ENCODE data around the gene TIRAP.
"Not testable (repeated sequence)": the region's sequence is repeated elsewhere in the genome, so short reads cannot be mapped to it uniquely, and the experiment has no call there.

TIRAP gene

GRCh38 chr11:126282736-126283591 is at the start of gene TIRAP:
Gene TIRAP (plus strand): TSS chr11:126283093. CDS start chr11:126290895, 7,802 bp downstream.
- peak; percentile 83 for DNase-seq

GRCh38 chr11:126233391-126233790 is 49.5 kb upstream of the TIRAP start:
- no peak for DNase-seq

DNA sequence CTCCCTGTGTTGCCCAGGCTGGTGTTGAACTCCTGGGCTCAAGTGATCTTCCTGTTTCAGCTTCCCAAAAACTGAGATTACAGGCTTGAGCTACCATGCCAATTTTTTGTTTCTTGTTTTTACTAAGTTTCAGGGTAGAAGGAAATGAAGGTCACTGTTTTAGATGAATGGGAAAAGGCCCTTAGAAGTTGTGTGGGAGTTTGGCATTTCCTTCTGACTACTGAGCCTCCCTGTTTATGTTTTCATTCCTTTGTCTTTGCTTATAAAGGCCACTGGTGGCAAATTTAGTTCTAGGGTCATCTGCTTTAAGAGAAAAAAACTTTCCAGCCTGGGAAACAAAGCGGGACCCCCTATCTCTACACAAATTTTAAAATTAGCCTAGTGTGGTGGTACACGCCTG is 36.3 kb upstream of the TIRAP start:
- DNase-seq, result no peak

DNA sequence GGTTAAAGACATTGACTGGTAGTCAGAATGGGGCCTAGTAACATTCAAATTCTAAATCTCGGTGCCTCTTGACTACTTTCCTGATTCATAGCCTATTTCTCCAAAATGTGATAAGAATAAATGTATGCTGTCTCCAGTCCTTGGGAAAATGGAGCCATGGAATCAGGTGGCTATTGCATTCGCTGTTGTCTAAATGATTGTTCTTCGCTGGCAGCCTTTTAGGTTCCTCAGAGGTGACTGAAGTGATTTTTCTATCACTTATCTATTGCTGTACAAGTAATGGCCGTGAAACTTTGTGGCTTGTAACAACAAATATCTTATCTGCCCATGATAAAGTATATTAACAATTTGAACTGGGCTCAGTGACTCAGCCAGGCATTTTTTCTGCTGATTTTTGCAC is 29.6 kb upstream of the TIRAP start:
- DNase-seq, result no peak

- DNase-seq, result no peak
Measured at GRCh38 chr11:126254819-126255218, 28.1 kb upstream of the TIRAP start.

- DNase-seq, result not testable (repeated sequence)
Measured at GRCh38 chr11:126255507-126255906, 27.4 kb upstream of the TIRAP start.

DNA sequence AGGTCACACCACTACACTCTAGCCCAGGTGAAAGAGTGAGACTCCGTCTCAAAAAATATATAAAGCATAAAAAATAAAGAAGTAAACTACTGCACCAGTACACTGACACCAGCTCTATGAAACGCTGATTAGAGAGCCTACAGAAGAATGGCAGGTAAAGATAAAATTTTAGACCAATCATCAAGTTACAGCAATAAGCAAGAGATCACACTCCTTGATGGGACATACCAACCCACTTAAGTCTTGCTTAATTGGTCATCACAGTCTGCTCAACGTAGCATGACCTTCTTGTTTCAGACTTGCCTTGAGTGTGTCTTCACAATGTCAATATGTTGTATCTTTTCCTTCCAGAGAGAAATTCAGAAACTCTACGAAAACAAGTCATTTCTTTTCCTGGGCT is 26.7 kb upstream of the TIRAP start:
- no peak for DNase-seq

DNA sequence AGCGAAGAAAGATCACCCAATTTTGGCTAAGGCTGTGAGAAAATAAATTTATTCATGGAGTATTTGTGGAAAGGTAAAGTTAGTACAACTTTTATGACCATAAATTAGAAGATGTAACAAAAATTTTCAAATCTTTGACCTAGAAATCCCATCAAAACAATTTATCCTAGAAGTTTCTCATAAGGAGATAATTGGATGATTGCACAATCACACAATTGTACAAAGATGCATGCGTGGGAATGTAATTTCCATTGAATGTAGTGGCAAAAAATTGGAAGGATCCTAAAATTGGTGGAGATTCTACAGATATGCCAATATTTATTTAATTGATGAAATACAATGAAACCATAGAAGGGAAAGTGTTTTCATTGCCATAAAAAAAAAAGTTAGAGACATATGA is 25.7 kb upstream of the TIRAP start:
- DNase-seq, result no peak

GRCh38 chr11:126257764-126258163 is 25.1 kb upstream of the TIRAP start:
- DNase-seq, result no peak

DNA sequence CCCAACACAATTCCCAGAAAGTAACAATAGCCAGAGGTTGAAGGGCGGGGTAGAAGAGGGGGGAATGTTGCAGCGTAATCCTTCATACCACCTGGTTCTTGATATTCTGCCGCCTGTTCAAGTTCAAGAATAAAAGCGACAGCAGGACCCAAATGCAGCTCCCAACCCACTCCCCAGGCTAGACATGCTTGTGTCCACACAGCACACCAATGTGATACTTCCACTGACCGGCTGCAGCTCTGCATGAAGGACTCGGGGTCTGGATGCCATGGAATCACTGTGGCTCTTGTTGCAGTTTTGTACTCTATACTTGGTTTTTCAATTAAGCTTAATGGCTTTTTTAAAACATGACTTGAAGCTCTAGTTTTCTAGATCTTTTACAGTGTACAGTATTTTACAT is 20.7 kb upstream of the TIRAP start:
- no peak for DNase-seq

- no peak for DNase-seq
Measured at GRCh38 chr11:126263489-126263888, 19.4 kb upstream of the TIRAP start.

- no peak for DNase-seq
Measured at GRCh38 chr11:126265811-126266210, 17.1 kb upstream of the TIRAP start.

DNA sequence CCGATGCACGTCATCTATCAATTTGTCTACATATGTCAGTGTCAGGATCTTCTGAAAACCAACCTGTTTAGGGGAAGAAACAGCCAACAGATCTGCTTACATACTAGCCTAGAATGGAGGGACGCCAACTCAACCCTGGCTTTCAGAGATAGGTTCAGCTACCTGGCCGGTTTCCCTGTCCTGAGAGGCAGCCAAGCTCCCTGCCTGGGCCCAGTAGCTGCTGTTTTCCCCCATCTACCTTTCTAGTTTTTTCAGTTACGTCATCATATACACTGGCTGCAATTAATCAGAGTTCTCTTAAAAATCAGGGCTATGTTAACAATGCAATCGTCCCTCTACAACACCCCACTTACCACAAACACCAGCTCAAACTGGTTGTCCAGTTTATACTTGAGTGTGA is 15.2 kb upstream of the TIRAP start:
- no peak for DNase-seq

DNA sequence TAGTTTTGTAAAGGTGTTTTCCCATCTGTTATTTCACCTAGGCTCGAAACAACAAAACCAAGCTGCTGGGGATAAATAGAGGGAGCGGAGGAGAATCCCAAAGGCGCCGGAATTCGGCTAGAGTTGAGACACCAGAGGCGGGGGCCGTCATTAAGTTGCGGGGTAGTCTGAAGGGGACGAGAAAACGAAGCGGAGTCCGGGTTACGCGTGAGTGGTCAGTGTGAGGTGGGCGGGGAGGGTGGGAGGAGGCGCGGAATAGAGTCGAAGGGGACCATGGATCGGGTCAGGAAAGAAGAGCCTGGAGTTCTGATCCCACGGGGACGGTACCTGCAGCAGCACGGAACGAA is 14.6 kb upstream of the TIRAP start:
- DNase-seq, result no peak

DNA sequence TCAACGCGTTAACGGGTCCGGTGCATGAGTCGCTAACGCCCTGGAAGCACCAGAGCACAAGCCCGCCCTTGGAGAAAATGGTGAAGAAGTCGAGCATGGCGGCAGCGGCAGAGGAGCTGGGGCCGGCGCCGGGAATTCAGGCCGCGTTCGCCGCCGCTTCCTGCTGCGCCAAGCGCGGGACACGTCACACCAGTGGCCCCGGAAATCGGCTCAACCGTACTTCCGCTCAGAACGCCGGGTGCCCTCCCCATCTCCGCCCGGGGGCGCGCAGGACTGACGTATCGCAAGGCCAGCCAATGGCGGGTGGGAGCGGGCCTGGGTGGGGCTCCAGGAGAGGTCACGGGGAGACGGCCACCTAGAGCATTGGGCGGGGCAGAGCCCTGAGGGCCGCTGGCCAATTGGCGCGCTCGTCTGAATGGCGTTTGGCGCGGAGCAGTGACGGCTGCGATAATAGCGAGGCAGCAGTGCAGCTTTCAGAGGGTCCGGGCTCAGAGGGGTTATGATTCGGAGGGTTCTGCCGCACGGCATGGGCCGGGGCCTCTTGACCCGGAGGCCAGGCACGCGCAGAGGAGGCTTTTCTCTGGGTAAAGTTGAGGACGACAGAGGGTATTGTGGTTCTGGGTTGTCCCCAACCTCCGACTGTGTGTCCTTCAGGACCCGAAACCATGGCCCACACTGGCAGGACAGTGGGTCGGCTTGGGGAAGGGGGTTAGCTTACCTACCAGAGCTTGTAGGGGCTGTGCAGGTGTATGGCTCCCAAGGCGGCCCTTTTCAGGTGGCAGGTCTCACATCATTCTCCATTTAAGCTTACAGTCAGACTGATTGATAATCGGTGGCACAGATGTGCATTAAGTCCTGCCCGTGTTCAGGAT is 13.9 kb upstream of the TIRAP start, which contains the start of the genes FOXRED1 and SRPRA:
Gene FOXRED1 (plus strand): TSS at position 447 of the 872 bp plus-strand sequence. CDS start 53 bp downstream, at position 500.
Gene SRPRA (minus strand): TSS at position 188 of the 872 bp plus-strand sequence. CDS start 91 bp downstream, at position 97.
- DNase-seq, result peak; percentile 100

- no peak for DNase-seq
Measured at GRCh38 chr11:126277322-126277721, 5.6 kb upstream of the TIRAP start.

DNA sequence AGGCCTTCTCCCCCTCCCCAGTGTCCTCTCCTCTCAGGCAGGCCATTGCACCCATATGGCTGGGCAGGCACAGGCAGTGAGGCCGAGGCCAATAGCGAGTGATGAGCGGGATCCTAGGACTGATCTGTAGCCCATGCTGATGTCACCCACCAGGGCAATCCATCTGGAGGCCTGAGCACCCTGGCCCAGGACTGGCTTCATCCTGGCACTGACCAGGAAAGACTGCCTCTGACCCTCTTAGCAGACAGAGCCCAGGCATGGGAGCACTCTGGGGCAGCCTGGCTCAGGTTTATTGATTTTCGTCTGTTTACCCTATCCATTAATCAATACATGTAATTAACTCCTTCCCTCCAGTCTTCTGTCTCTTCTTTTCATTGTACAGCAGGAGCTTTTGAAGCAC is 5.1 kb upstream of the TIRAP start:
- peak; percentile 20 for DNase-seq

DNA sequence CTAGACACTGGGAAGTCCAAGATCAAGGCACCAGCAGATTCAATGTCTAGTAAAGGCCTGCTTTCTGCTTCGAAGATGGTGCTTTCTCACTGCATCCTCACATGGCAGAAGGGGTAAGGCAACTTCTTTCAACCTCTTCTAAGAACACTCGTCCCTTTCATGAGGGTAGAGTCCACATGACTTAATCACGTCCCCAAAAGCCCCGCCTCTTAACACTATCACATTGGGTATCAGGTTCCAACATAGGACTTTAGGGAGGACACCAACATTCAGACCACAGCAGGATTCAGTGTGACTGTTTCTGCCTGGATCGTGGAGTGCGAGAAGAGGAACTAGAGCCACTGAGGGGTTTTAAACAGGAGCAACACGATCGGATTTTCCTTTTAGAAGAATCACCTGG is 3.7 kb upstream of the TIRAP start:
- no peak for DNase-seq

DNA sequence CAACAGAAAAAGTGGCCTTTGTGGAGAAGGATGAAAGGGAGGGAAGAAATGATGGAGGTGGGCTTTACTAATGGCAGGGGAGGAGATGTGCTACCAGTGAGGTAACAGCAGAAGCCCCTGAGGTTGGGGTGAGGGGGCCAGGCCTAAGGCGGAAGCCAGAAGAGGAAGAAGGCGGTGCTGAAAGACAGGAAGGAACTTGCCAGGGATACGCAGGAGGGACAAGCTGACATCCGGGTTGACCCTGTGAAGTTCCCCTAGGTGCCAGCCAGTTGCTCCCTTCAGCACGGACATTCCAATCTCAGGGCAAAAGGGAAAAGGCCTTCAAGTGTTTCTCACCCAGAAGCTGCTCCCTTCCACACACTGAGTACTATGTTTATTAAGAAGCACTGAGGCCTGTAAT is 2.3 kb upstream of the TIRAP start:
- no peak for DNase-seq

- no peak for DNase-seq
Measured at GRCh38 chr11:126281245-126281644, 1.6 kb upstream of the TIRAP start.

DNA sequence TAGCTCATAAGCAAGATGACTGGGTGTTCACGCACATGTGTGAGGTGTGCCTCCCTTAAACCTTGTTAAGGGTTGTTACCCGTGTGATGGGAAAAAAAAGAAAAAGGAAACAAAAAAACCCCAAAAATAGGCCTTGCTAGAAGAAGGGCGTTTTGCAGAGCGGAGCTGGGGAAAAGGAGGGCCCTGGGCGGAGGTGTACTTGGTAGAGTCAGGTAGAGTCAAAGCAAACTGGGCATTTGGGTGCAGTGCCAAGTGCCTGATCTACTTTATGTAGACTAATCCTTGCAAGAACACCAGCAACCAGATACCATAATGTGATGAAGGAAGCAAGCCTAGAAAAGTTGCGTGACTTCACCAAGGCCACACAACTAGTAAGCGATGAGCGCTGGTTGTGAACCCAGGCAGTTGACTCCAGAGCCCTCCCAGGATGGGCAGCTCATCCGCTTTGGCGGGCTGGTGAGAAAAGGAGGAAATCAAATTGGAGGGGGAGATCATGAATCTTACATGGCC is 1.2 kb upstream of the TIRAP start:
- DNase-seq, result no peak

GRCh38 chr11:126282361-126282735 is 545 bp upstream of the TIRAP start:
- DNase-seq, result no peak

- DNase-seq, result peak; percentile 50
Measured at GRCh38 chr11:126284829-126285228, 1.9 kb downstream of the TIRAP start.

DNA sequence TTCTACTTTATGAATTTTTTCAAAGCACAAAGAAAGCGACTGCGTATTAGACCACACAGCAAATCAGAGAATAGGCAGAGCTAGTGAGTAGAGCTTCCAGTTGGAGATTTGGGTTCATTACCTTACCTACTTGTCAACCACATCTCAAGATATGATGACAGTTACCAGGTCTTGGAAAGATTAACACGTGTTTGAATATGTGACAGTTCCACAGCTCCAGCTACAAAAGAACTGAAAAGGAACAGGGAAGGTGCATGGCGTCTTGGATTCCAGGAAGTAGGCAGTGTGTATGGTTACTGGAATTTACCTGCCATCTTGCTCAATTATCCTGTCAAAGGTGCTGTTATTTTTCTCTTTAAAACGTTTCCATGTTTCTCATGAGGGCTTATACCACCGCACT is 5.3 kb downstream of the TIRAP start:
- DNase-seq, result no peak

All from eye (tissue), 1 donor.